GM12874 (cell line): ENCODE data around the gene ANAPC2.

ENCODE experiments used
- CTCF ChIP-seq: IDR thresholded peaks from 2 replicates; pipeline ENCODE4 v1.5.1; 2011; ENCODE audit warnings: low read depth, mild to moderate bottlenecking, control low read depth, low read length, moderate library complexity; ENCODE audit not compliant: insufficient read depth

Gene ANAPC2

GRCh38 chr9:137178201-137178938 is 10.0 kb downstream of the ANAPC2 start:
- TF ChIP-seq CTCF: no peak

GRCh38 chr9:137176302-137177182 is 11.8 kb downstream of the ANAPC2 start:
- TF ChIP-seq CTCF: peak; percentile 80

DNA sequence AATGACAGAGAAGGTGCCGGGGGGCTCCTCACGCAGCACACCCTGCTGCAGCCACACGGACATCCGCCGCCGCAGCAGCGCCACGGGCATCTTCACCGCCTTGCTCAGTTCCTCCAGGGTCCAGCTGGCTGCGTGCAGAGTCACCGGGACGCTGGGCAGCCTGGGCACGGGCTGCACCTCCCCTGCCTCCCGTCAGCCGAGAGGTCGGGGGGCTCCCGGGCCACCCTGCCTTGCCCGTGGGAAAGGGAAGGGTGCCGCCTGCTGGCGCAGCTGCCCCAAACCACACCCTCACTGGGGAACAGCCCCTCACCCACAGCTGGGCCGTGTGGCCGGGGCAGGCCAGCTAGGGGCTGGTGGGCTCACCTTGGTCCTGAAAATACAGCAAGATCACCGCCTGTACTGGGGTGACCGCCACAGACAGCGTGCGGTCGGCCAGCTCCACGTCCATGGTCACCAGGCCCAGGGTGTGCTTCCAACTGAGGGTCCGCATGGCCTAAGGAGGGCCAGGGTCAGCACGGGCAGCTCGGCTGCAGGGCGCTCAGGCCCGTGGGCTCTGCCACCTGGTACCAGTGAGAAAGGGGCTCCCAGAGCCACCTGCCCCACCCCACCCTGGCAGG is 12.9 kb downstream of the ANAPC2 start:
- TF ChIP-seq CTCF: no peak

DNA sequence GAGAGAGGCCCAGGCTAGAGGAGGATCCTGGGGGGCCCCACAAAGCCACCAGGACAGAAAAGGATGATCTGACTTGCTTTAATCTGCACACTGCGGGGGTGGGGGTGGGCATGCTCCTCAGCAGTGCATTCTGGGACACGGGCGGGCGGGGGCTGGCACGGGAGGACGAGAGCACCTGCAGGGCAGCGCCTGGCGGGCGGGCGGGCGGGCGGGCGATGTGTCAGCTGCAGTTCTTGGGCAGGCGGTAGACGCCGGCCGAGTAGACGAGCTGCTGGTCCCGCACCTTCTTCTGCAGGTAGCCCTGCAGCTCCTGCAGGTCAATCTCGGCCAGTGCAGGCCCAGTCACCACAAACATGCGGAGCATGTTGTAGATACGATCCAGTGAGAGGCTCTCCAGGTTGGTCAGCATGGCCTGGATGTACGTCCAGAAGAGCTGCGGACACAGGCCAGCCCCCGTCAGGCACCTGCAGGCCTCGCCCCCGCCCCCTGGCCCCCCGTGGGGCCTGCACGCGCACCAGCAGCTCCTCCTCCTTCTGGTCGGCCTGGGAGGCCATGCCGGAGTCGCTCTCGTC is 13.6 kb downstream of the ANAPC2 start:
- peak; percentile 6; the same call in 1 of the 2 replicates for TF ChIP-seq CTCF

- no peak for TF ChIP-seq CTCF
Measured at GRCh38 chr9:137173796-137174664, 14.3 kb downstream of the ANAPC2 start.

DNA sequence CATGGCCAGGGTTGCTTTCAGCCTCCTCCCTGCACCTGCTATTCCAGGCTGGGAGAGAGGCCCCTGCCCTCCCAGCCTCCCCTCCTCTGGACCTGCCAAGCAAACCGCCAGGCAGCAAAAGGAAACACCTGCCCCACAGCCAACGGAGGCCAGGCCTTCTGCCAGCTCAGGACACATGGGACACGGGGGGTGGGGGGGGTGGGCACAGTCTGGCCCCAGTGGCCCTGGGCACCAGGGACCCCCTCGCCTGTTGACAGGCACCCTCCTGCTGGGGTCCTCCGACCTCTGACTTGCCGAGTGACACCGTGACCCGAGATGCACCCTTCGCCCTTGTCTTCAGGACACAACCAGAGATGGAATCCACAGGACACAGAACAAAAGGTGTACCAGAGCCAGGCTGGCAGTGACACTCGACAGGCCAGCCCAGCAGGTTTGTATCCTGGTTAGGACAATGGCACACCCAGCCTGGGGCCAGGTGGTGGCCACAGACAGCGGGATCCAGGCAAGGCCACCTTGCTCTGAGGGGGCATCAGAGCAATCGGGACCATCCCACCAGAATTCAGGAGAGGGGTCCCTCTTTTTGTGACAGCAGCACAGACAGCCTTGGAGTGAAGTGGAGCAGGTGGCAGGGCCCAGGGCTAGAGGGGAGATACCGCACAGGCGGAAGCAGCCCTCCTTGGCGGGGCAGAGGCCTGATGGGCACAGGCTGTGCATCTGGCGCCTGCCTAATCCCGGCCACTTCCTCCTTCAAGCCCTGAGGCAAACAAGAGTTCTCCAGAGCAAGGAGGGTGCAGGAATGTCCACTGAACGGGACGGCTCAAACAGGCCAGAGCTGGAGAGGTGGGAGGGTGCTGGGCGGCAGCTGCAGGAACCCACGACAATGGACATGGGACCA is 15.2 kb downstream of the ANAPC2 start:
- TF ChIP-seq CTCF: no peak
